Measurements from ENCODE around the gene INAFM2.

DNA sequence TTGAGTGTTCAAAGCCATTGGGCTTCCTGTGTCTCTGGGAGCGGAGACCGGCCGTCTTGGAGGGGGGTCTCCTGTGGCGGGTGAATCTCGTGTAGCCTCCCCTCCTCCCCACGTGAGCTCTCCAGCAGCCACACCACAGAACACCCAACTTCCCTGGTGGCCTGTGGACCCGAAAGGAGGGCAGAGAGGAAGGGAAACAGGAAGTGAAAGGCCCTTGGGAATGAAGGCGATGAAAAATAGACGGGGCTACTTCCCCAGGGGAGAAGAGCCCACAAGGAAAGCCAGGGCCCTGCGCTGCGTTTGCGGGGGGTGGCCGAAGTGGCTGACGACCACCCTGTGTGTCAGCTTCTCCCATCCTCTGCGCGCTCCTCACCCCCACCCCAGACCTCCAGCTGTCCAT is 46.0 kb upstream of the INAFM2 start:
- TF ChIP-seq CTCF (conservative IDR thresholded peaks at IDR 0.05; ENCODE audit: low read depth in 2 of 2), result no peak
- TF ChIP-seq, protein P1, sequence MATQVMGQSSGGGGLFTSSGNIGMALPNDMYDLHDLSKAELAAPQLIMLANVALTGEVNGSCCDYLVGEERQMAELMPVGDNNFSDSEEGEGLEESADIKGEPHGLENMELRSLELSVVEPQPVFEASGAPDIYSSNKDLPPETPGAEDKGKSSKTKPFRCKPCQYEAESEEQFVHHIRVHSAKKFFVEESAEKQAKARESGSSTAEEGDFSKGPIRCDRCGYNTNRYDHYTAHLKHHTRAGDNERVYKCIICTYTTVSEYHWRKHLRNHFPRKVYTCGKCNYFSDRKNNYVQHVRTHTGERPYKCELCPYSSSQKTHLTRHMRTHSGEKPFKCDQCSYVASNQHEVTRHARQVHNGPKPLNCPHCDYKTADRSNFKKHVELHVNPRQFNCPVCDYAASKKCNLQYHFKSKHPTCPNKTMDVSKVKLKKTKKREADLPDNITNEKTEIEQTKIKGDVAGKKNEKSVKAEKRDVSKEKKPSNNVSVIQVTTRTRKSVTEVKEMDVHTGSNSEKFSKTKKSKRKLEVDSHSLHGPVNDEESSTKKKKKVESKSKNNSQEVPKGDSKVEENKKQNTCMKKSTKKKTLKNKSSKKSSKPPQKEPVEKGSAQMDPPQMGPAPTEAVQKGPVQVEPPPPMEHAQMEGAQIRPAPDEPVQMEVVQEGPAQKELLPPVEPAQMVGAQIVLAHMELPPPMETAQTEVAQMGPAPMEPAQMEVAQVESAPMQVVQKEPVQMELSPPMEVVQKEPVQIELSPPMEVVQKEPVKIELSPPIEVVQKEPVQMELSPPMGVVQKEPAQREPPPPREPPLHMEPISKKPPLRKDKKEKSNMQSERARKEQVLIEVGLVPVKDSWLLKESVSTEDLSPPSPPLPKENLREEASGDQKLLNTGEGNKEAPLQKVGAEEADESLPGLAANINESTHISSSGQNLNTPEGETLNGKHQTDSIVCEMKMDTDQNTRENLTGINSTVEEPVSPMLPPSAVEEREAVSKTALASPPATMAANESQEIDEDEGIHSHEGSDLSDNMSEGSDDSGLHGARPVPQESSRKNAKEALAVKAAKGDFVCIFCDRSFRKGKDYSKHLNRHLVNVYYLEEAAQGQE (IDR thresholded peaks at IDR 0.05; ENCODE audit: unreplicated experiment), result no peak

All from GM23338 (cell line).